HG03060 (cell line): ENCODE measurements around the gene LYZL2.
"Not testable (repeated sequence)": the region's sequence is repeated elsewhere in the genome, so short reads cannot be mapped to it uniquely, and the experiment has no call there.

Experiments used
- ATAC-seq: cut with Tn5 transposase; IDR thresholded peaks from one replicate; pipeline ENCODE4 v1.9.1; 2021; ENCODE audit warnings: low read depth, moderate number of reproducible peaks; ENCODE audit not compliant: unreplicated experiment

Gene LYZL2

DNA sequence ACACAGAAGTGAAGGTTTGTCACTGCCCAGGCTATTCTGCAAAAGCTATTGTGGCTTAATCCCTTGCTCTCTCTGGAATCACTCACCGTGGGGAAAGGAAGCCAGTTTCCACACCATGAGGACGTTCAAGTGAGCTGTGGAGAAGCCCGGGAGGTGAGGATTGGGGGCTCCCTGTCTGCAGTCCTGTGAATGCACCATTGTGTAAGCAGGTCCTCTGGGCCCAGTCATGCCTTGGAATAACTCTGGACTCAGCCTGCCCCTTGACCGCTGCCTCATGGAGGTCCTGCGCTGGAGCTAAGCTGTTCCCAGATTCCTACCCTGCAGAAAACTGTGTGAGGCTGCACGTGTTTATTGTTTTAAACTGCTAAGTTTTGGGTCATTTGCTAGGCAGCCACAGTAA, 33.5 kb downstream of the LYZL2 start:
- no peak for ATAC-seq

DNA sequence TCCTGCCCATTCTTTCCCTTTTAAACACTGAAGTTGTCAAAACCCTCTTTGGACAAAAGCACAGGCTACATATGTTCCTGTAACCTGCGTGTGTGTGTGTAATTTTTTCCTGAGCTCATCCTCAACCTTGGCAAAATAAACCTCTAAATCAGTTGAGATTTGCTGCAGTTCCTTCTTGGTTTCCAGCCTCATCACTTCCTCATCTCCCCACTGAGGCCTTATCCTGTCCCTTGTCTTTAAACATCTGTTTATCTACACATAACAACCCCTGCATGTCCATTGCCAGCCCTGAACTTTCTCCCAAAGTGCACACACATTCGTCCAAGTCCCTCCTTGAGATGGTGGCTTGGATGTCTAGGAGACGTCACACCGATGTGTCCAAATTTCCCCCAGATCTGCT, 35.5 kb downstream of the LYZL2 start:
- ATAC-seq: no peak

- ATAC-seq: not testable (repeated sequence)
These were observed 36.8 kb downstream of the LYZL2 start for GRCh38 chr10:30592770-30593169.

- ATAC-seq: no peak
These were observed 38.3 kb downstream of the LYZL2 start for GRCh38 chr10:30591249-30591670.

DNA sequence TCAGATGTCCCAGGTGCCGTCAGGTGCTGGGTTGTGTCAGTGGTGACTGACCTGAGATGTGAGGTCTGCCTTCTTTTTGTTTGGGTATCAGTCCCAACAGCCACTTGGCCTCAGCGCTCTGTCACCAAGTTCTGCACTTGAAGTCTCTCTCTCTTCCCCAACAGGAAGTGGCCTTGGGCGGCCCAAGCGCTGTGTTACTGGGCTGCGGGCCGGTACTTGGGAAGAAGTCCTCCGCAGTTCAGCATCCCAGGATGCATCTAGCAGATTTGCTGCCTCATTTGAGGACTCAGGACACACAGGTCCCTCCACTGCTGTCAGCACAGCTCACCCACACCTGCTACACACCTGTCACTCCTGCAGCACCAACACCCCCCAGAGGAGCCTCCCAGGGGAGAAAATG, 40.1 kb downstream of the LYZL2 start:
- ATAC-seq: no peak

DNA sequence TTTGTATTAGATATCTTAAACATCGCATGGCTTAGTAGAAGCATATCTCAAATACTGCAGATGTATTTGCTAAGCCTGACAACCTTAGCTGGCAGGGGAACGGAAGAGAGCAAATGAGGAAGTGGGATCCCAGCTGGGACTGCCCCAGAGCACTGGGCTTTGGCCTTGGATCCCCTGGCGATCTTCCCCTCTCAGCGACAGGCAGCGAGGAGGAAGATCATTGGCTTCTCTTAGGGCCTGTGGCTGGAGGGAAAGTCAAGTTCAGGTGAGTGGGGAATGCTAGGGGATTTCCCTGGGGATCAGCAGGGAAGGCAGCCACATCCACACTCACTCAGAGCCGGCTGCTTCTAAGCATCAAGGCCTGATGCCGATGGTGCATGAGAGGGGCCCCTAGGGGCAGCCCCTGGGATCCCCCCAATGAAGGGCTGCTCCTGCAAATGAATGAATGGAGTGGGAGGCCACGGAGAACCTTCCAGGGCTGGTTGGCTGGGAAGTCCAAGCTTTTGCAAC, 42.0 kb downstream of the LYZL2 start:
- peak; percentile 64 for ATAC-seq

DNA sequence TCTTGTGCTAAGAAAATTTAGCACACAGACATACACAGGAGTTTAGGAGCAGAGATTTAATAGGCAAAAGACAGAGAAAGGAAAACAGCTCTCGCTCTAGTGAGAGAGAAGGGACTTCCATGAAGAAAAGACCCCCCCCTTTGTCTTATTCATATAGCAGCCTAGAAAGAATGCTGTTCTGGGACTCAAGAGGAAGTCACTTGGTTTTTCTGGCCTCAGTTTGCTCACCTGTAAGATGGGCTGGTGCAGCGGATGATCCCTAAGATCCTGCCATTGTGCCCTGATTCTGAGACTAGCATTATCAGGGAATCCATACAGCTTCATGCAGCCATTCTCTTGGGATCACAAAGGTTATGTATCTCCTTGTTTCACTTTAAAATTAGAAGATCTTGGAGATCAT, 42.7 kb downstream of the LYZL2 start:
- ATAC-seq: no peak

DNA sequence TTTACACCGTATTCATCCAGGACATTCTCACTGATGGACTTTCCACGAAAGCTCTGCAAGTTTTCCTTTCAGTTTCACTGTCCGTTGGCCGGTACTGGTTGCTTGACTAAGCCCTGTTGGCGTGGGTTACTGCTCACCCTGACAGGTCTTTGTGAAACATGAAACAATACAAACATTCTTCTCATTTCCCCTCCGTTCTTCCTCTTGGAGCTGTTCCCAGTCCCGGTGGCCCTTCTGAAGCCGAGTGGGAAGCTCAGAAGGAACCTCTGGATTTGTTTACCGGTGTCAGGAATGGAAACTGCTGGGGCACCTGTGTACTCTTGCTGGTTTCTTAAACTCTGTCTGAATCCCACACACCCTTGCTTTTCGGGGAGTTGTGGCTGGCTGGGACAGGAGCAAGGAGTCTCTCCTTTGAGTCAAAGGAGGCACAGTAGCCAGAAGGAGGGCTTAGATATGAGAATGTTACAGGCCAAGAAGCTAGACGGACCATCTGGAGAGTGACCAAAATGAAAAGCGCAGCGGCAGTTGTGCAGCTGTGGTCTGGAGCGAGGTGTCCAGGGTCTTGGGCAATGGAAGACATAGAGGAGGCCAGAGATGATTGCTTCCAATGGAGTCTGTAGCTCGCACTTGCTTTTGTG, 45.7 kb downstream of the LYZL2 start:
- ATAC-seq: no peak

GRCh38 chr10:30581779-30582380, 47.7 kb downstream of the LYZL2 start:
- no peak for ATAC-seq

DNA sequence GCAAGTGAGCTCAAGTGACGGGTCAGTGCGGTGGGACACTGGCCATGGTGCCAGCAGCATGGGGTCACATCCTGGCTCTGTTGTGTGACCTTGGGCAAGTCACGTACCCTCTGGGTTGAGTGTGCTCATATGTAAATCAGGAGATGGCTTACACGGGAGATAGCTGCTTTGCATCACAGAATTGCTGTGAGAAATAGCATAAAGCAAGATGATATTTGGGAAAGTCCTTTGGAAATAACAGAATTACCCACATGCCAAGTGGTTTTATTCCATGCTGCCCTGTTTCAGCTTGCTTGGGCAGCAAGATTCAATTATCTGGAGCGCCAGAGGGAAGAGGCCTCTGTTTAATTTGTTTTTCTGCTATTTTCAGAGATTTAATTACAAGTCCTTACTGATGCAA, 48.9 kb downstream of the LYZL2 start:
- ATAC-seq: no peak

GRCh38 chr10:30580241-30580640, 49.3 kb downstream of the LYZL2 start:
- ATAC-seq: no peak

- ATAC-seq: no peak
These were observed 50.0 kb downstream of the LYZL2 start for GRCh38 chr10:30579574-30579973.

DNA sequence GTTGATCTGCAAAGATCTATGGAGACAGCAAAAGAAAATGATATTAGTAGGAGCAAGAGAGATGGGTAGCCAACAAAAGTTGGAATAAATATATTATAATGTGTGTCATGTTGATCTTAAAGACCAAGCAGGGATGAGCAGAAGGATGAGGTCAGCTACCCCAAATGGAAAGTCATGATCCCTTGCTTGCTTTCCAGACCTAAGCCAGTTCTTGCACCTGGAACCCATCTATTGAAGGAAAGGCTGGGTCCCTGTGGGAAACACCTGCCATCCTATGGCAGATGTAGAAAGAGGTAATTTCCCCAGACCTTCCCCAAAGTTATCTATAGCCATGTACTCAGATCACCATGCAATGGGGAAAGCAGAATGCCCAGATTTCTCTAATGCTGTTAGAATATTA, 52.5 kb downstream of the LYZL2 start:
- no peak for ATAC-seq

DNA sequence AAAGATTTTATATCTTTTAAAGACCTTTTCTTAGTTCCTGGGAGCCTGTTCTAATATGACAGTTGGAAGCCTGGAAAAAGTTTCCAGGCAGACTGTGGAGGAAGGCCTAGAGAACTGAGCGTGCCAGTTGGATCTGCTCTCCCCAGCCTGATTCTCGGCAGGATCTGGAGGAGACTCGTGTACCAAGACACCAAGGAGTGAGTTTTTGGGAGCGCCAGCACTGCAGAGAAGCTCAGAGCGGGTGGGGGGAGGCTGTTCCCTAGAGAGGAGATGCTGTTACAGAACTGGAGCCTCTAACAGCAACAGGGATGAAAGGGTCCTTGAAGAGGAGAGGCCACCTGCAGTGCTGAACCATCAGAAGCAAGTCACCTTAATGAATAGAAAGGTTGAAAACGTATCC, 52.9 kb downstream of the LYZL2 start:
- no peak for ATAC-seq

DNA sequence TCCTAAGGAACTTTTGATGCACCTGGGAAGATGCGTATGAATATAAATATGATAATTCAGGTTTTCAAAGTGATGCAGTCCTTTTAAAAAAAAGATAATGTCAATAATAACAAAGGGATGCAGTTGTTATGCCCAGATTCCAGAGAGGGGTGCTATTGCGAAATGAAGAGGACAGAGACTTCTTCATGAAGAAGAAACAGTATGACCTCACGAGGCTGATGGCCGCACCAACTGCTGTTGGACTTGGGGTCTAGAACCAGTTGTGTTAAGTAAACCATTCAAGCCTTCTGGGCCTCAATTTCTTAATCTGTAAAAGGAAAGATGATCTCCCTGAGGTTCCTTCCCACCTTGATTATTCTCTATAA, 55.1 kb downstream of the LYZL2 start:
- ATAC-seq: no peak

GRCh38 chr10:30573721-30574431, 55.7 kb downstream of the LYZL2 start:
- no peak for ATAC-seq

DNA sequence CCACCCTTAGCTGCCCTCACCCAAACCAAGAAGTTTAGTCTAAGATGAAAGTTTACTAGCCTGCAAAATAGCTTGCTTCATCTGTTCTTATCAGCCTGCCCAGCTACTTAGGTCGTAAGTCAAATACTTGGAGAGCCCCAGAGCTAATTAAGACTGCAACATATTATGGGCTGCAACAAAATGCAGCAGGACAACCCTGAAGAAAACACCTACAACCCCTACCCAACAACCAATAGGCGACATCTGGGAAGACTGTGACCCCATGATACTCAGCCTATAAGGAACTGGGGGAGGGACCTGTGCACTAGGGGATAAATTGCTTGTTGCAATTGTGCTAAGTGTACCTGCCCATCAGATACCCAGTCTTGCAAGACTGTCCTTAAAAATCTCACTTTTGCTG, 64.1 kb downstream of the LYZL2 start:
- ATAC-seq: no peak

DNA sequence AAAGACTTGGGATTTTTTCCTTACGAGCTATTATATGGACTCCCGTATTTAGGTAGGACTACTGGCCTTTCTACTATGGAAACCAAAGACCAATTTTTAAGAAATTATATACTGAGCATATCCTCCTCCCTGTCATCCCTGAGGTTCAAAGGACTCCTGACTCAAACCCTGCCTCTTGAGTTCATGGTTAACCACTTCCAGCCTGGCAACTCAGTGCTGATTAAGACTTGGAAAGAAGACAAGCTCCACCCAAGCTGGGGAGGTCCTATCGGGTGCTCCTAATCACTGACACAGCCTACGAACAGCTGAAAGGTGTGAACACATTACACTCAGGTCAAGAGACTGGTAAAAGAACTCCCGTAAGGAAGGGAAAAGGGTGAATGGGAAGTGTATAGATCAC, 66.8 kb downstream of the LYZL2 start:
- ATAC-seq: no peak
